HCT116 (cell line): ENCODE results near the gene PDHB.

ENCODE experiments used
- EZH2 ChIP-seq: fragments of 200-600 bp; sonication (generic); IDR thresholded peaks from 2 replicates; pipeline ENCODE4 v1.6.1; 2017; ENCODE audit warnings: antibody characterized with exemption, mixed run types
- POLR2AphosphoS5 ChIP-seq: IDR thresholded peaks from 2 replicates; pipeline ENCODE4 v1.6.1; 2011; ENCODE audit warnings: mild to moderate bottlenecking, low read depth, low read length, moderate library complexity
- SP1 ChIP-seq: IDR thresholded peaks from 2 replicates; pipeline ENCODE4 v1.6.1; 2012; ENCODE audit warnings: low read depth
- TF ChIP-seq, protein P1 (sequence below): IDR thresholded peaks from 2 replicates; pipeline ENCODE4 v1.6.1; 2012
- TF ChIP-seq, protein P2 (sequence below), 3 experiments: fragments of 200-600 bp in 1 of 3; sonication (generic) in 1 of 3; IDR thresholded peaks in 2 of 3; conservative IDR thresholded peaks in 1 of 3; 2 replicates each; pipeline ENCODE4 v1.5.1; 2012 to 2017; ENCODE audit warnings: low read depth in 2 of 3, low read length in 2 of 3, antibody characterized with exemption in 1 of 3, borderline replicate concordance in 1 of 3, control low read depth in 1 of 3, mild to moderate bottlenecking in 1 of 3, mixed read lengths in 1 of 3, mixed run types in 1 of 3, moderate library complexity in 1 of 3; ENCODE audit not compliant: insufficient read depth in 1 of 3

DNA sequence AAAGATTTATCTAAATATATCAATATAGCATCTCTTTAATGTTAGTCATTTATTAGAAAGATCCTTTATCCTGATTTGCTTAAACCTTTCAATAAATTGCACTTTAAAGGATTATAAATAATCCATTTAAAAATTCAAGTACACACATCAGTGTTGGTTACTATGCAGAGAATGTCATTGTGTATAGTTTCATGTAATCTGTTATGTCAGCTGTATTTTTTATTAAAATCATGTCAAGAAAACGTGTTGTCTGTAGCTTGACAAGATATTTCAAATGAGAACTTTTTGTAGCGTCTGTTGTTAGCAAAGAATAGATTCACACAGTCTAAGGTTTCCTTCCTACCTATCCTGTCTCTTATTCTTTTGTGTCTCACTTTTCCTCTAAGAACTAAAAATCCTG is 7.8 kb downstream of the PDHB start:
- no peak for TF ChIP-seq EZH2
- TF ChIP-seq, protein P1, sequence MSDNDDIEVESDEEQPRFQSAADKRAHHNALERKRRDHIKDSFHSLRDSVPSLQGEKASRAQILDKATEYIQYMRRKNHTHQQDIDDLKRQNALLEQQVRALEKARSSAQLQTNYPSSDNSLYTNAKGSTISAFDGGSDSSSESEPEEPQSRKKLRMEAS = no peak
- TF ChIP-seq, protein P2, sequence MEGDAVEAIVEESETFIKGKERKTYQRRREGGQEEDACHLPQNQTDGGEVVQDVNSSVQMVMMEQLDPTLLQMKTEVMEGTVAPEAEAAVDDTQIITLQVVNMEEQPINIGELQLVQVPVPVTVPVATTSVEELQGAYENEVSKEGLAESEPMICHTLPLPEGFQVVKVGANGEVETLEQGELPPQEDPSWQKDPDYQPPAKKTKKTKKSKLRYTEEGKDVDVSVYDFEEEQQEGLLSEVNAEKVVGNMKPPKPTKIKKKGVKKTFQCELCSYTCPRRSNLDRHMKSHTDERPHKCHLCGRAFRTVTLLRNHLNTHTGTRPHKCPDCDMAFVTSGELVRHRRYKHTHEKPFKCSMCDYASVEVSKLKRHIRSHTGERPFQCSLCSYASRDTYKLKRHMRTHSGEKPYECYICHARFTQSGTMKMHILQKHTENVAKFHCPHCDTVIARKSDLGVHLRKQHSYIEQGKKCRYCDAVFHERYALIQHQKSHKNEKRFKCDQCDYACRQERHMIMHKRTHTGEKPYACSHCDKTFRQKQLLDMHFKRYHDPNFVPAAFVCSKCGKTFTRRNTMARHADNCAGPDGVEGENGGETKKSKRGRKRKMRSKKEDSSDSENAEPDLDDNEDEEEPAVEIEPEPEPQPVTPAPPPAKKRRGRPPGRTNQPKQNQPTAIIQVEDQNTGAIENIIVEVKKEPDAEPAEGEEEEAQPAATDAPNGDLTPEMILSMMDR (IDR thresholded peaks at IDR 0.05 in 2 of 3, conservative IDR thresholded peaks at IDR 0.05 in 1 of 3; ENCODE audit: borderline replicate concordance in 1 of 3, insufficient read depth in 1 of 3, low read depth in 2 of 3, low read length in 2 of 3) = no peak
- no peak for TF ChIP-seq SP1
- TF ChIP-seq POLR2AphosphoS5 = no peak
